GM12878 (cell line): ENCODE measurements around the gene RHCG. TPM values are rescaled to one million over a fixed set of nuclear protein-coding genes. Genes with fewer than 3 reads are reported as not detected.

ENCODE experiments used
- ATAC-seq: fragments of 200-7000 bp; cut with Tn5 transposase; 3 replicates; pipeline ENCODE4 v1.9.1; 2020; ENCODE audit warnings: mild to moderate bottlenecking, moderate library complexity
- BruUV-seq: library from RNA; stranded (reverse); fragments of 400-500 nt; replicated peaks from 2 replicates; lab custom pipeline; 2021; lab: Mats Ljungman, UMichigan
- CTCF ChIA-PET: fragments of 300-600 bp; sonication (Branson Sonifier 250); formaldehyde crosslinking; extraction: SDS; loops from one replicate; lab custom pipeline; 2021; ENCODE audit warnings: inconsistent platforms; lab: Yijun Ruan, JAX
- POLR2A ChIA-PET: fragments of 350-600 bp; formaldehyde crosslinking; extraction: SDS; loops from one replicate; lab custom pipeline; 2021; ENCODE audit warnings: inconsistent platforms; lab: Charles Lee
- RAD21 ChIA-PET: fragments of 300-600 bp; sonication (Branson Sonifier 250); formaldehyde crosslinking; loops from one replicate; lab custom pipeline; 2023; ENCODE audit warnings: antibody characterized with exemption; ENCODE audit not compliant: unreplicated experiment; lab: Charles Lee
- SMC1A ChIA-PET: fragments of 300-600 bp; sonication (Branson Sonifier 250); formaldehyde crosslinking; loops from one replicate; lab custom pipeline; 2023; ENCODE audit not compliant: unreplicated experiment, uncharacterized antibody; lab: Charles Lee
- DNase-seq: peaks from one replicate; pipeline ENCODE4 v3.0.0-alpha.2; 2011; ENCODE audit warnings: low read depth, low spot score
- FAIRE-seq: peaks from 3 replicates; lab custom pipeline; 2011; peaks lifted over from hg19 to GRCh38; lab: Jason Lieb, UNC
- H2AFZ ChIP-seq: 2 replicates; pipeline ENCODE4 v1.6.0; 2011; ENCODE audit warnings: low read depth, low read length, control low read depth; ENCODE audit not compliant: control insufficient read depth
- H3K27ac ChIP-seq: 2 replicates; pipeline ENCODE4 v1.5.1; 2011; ENCODE audit warnings: control low read depth; ENCODE audit not compliant: control insufficient read depth, insufficient read depth
- H3K27me3 ChIP-seq, 2 experiments: replicated peaks in 1 of 2; 2 replicates each; pipeline versions ENCODE4 v1.6.0 to v1.6.1; 2011; ENCODE audit warnings: low read length in 1 of 2; ENCODE audit not compliant: control insufficient read depth in 2 of 2, insufficient read depth in 2 of 2
- H3K36me3 ChIP-seq, 2 experiments: 2 replicates each; pipeline ENCODE4 v1.5.1; 2011; ENCODE audit warnings: low read length in 1 of 2; ENCODE audit not compliant: control insufficient read depth in 2 of 2, insufficient read depth in 2 of 2
- H3K4me1 ChIP-seq: 2 replicates; pipeline ENCODE4 v1.6.1; 2011; ENCODE audit warnings: mild to moderate bottlenecking, low read length, moderate library complexity, mixed read lengths; ENCODE audit not compliant: control insufficient read depth, insufficient read depth
- H3K4me2 ChIP-seq: 2 replicates; pipeline ENCODE4 v1.6.0; 2011; ENCODE audit warnings: control low read depth; ENCODE audit not compliant: control insufficient read depth, insufficient read depth
- H3K4me3 ChIP-seq: fragments of 200-600 bp; sonication (generic); 2 replicates; pipeline ENCODE4 v1.5.1; 2016
- H3K79me2 ChIP-seq: 2 replicates; pipeline ENCODE4 v1.6.0; 2011; ENCODE audit warnings: low read length; ENCODE audit not compliant: control insufficient read depth, insufficient read depth
- H3K9ac ChIP-seq: 2 replicates; pipeline ENCODE4 v1.8.0; 2011; ENCODE audit warnings: low read length, control low read depth, mixed read lengths; ENCODE audit not compliant: control insufficient read depth, insufficient read depth
- H3K9me3 ChIP-seq: replicated peaks from 3 replicates; pipeline ENCODE4 v1.5.1; 2011; ENCODE audit warnings: mild to moderate bottlenecking, low read length; ENCODE audit not compliant: control insufficient read depth, insufficient read depth
- H4K20me1 ChIP-seq: 2 replicates; pipeline ENCODE4 v1.6.0; 2011; ENCODE audit not compliant: control insufficient read depth, insufficient read depth
- ATF2 ChIP-seq: IDR thresholded peaks from 2 replicates; pipeline ENCODE4 v1.6.1; 2012; ENCODE audit warnings: low read length, inconsistent platforms
- CEBPB ChIP-seq, 2 experiments: fragments of 150-350 bp in 1 of 2; IDR thresholded peaks; 2 replicates each; pipeline ENCODE4 v1.6.1; 2012 to 2014; ENCODE audit warnings: low read depth in 2 of 2, low read length in 2 of 2, borderline replicate concordance in 1 of 2, inconsistent platforms in 1 of 2
- ESRRA ChIP-seq: IDR thresholded peaks from 2 replicates; pipeline ENCODE4 v1.6.1; 2012; ENCODE audit warnings: mild to moderate bottlenecking, low read length, improper control_type of control experiment
- LARP7 ChIP-seq: fragments of 450-650 bp; IDR thresholded peaks from 2 replicates; pipeline ENCODE4 v1.6.1; 2017; ENCODE audit warnings: mild to moderate bottlenecking
- ZBED1 ChIP-seq: IDR thresholded peaks from 2 replicates; pipeline ENCODE4 v1.6.1; 2016; ENCODE audit warnings: borderline replicate concordance
- ZNF592 ChIP-seq: fragments of 450-650 bp; IDR thresholded peaks from 2 replicates; pipeline ENCODE4 v1.6.1; 2017; ENCODE audit warnings: mild to moderate bottlenecking, moderate library complexity
- WGBS: methylation state at CpG from one replicate; pipeline ENCODE4 v1.1.6; 2016; ENCODE audit warnings: low lambda C conversion rate; ENCODE audit not compliant: insufficient replicate concordance, insufficient coverage; ENCODE audit errors: missing lambda C conversion rate; 5-methylcytosine and 5-hydroxymethylcytosine counted together
- in situ Hi-C: fragments of 300-500 bp; cut with MboI; formaldehyde crosslinking; loops from 9 replicates; pipeline ENCODE4 v1.14.3; 2018; ENCODE audit warnings: mixed read lengths
- intact Hi-C: fragments of 100-400 bp; cut with micrococcal nuclease; formaldehyde crosslinking; loops from one replicate; pipeline ENCODE4 v1.14.2; 2022; ENCODE audit not compliant: unreplicated experiment
- polyA plus RNA-seq, 11 experiments: library from polyadenylated mRNA; depleted of rRNA in 4 of 11; unstranded in 6 of 11; stranded (reverse) in 5 of 11; fragments of >200 nt; fragmentation: Nextera tagmentation in 4 of 11; fragmentation: Illumina TruSeq in 1 of 11; extraction: Ambion mirVana in 4 of 11; extraction: Trizol in 1 of 11; gene quantifications; 1 replicate in 1 of 11; 2 replicates in 10 of 11; pipeline versions ENCODE4 v1.2.1 to v1.2.3, GENCODE V29; 2011 to 2016; ENCODE audit warnings: inconsistent platforms in 2 of 11, missing spikeins in 2 of 11, low read depth in 1 of 11
- total RNA-seq, 4 experiments: library from RNA; depleted of rRNA in 3 of 4; stranded (reverse); fragments of >200 nt in 3 of 4; fragmentation: Illumina TruSeq in 1 of 4; extraction: Trizol in 1 of 4; gene quantifications; 2 replicates each; pipeline versions ENCODE4 v1.2.1 to v1.2.3, GENCODE V29; 2013 to 2021

RHCG gene
- total and polyA plus RNA-seq, 10 of the 15 experiments (the other 5 are each of a cell fraction or from before 2014, with no cell fraction given), result 0.05 to 0.11 TPM; not detected in 8

GRCh38 chr15:89490814-89491315, 5.5 kb downstream of the RHCG start:
- ChIA-PET POLR2A (no interaction called here), CTCF (interaction anchor here (1.2 to 5.9 kb wide), 4 partner anchors 61 to 68 kb away, joined by 3 to 42 read pairs (median 4); no protein-coding TSS in a partner anchor), SMC1A (no interaction called here), RAD21 (no interaction called here)
- no peak overlapping the region for H3K4me3 ChIP-seq
- H3K9ac ChIP-seq, result no peak overlapping the region
- H4K20me1 ChIP-seq, result no peaks in the 10 kb centered on the region
- FAIRE-seq (no peak), DNase-seq (no peak), ATAC-seq (no peak)
- no peaks in the 10 kb centered on the region for H3K9me3 ChIP-seq
- TF ChIP-seq ESRRA, result no peak
- TF ChIP-seq ZBED1, result no peak
- TF ChIP-seq ATF2, result no peak
- no peak for TF ChIP-seq ZNF592
- no peak for TF ChIP-seq CEBPB (IDR thresholded peaks at IDR 0.05; ENCODE audit: borderline replicate concordance in 1 of 2, low read depth in 2 of 2, low read length in 2 of 2)
- no peak for TF ChIP-seq LARP7
- H2AFZ ChIP-seq, result no peak overlapping the region
- in situ Hi-C loops, result no loop called here
- no peak overlapping the region for H3K4me2 ChIP-seq
- no peak overlapping the region for H3K27ac ChIP-seq
- no TSS peak for BruUV-seq
- intact Hi-C loops, result no loop called here
- 33% methylated on average over 7 of the region's 8 CpGs for WGBS
- no peaks in the 10 kb centered on the region for H3K4me1 ChIP-seq
- H3K36me3 ChIP-seq, result no peaks in the 10 kb centered on the region
- peaks cover 0 to 2% of the 10 kb centered on the region in 2 experiments; a peak in 3 of 4 replicates for H3K27me3 ChIP-seq
- H3K79me2 ChIP-seq, result no peaks in the 10 kb centered on the region
